ENCODE results near the gene PEAK3.
A peak's percentile ranks its signal among the peaks of the same experiment; 100 is the strongest.

Gene PEAK3

DNA sequence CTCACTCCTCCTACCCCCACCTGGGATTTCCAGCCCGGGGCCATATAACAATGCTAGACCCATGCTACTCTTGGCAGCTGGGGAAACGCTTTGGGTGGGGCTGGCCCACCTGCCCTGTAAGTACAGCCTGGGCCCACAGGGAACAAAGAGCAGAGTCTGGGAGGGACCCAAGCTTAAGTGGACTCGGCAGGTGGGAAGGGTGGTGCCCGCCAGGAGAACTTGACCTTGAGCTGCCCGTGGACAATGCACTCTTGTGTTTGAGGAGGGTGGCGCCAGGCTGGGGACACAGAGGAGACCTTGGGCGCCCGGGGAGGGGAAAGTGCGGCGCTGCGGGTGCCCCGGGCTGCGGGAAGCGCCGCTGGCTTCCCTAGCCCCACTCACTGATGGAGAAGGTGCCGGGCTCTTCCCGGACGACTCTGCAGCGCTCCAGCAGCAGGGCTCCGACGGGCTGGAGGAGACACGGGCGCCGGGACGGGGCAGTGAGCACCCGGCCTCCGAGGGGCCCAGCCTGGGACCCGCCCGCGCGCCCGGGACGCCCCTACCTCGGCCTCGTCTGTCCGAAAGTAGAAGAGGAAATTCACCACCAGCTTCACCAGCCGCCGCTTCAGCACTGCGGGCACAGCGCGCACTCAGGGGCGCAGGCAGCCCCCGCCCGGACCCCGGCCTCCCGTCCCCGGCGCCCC is 46.5 kb downstream of the PEAK3 start:
- peak; percentile 80 for DNase-seq

DNA sequence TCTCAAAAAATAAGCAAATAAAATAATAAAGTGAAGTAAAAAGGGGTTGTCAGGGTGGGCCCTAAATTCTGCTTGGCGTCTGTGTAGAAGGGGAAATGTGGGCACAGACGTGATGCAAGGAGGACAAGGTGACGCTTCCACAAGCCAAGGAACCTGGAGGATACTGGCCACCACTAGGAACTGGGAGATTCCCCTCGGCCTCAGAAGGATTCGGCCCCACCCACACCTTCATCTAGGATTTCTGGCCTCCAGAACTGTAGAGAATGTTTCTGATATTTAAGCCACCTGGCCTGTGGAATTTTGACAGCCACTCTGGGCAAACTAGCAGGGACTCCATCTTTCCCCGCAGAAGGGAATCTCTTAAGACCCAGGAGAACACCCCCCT is 47.0 kb downstream of the PEAK3 start:
- no peak for DNase-seq

DNA sequence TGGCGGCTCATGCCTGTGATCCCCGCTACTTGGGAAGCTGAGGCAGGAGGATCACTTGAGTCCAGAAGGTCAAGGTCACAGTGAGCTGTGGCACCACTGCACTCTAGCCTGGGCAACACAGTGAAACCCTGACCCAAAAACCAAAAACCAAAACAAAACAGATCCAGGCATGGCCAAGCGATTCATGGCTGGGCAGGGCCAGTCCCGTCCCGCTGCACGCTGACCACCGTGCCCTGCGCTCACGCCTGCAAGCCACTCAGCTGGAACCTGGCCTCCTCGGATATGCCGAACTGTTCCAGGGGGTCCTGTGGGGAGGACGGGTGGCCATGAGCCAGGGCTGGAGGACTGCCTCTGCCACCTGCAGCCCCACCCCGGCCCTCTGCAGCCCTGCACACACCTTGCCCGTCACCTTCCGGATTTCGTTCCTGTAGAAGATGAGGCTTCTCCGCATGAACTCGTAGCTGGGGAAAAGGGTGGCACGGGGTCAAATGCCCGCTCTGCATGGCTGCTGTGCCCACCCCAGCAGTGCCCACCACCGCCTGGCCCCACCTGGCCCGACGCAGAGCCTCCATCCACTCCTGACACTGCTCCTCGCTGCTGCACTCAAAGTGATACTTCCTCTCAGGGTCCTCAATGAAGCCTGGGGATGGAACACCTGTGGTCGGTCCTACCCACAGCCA is 48.2 kb downstream of the PEAK3 start:
- DNase-seq: no peak

DNA sequence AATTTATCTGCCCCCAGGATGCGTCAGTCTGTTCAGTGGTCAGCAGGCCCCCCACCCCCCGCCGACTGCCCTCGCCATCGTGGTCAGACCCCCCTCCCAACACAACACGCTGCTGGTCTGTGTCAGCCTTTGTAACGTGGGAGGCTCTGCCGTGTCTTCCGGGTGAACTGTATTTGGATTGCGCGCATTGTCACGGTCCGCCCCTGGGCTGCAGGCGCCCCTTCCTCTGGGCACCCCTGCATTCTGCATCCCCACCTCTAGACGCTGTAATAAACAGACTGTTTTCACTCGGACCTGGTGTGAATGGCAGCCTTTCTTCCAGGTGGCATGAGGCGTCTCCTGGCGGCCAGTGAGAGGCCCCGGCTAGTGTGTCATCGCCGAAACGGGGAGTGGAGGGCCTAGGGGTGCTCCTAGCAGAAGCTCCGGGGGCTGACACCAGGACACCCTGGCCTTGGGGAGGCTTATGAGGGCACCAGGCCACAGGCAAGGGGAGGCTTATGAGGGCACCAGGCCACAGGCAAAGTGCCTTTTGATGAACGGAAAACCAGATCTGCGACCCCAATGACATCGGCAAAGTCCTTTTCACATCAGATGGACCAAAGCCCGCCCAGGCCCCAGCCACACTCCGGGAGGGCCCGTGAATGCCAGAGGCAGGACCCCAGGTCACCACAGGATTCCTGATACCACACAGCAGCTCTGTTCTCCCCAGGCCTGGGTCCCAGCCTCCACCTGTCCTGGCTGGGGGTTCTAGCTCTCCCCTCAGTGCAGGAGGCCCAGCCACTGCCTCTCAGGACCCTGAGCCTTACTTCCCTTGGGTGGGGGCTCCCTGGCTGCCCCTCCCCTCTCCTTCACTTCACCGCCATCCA is 49.5 kb downstream of the PEAK3 start:
- DNase-seq: no peak

DNA sequence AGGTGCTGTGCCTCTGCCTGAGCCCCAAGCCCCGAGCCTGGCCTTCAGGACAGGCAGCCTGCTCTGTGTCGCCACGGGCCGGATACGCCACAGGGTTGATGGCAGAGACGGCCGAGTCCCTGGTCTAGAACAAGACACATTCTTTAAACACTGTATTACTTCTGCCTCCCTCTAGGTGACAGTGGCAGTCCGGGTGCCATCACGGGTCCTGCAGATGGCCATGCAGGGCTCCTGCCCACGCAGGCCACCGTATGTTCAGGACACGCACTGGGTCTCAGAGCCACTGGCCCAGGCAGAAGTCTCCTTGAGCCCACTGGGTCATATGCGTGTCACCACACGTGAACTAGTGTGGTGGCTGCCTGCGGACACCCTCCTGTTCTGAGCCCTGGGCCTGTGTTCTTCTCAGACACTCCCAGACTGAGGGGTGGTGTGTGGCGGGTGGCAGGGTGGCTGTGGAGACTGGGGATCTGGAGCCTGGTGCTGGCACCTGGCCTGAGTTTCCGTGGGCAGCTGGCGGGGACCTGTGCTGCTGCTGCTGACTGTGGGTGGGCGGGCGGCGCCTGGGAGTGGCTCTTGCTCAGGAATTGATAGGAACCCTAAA is 50.3 kb downstream of the PEAK3 start:
- DNase-seq: no peak

DNA sequence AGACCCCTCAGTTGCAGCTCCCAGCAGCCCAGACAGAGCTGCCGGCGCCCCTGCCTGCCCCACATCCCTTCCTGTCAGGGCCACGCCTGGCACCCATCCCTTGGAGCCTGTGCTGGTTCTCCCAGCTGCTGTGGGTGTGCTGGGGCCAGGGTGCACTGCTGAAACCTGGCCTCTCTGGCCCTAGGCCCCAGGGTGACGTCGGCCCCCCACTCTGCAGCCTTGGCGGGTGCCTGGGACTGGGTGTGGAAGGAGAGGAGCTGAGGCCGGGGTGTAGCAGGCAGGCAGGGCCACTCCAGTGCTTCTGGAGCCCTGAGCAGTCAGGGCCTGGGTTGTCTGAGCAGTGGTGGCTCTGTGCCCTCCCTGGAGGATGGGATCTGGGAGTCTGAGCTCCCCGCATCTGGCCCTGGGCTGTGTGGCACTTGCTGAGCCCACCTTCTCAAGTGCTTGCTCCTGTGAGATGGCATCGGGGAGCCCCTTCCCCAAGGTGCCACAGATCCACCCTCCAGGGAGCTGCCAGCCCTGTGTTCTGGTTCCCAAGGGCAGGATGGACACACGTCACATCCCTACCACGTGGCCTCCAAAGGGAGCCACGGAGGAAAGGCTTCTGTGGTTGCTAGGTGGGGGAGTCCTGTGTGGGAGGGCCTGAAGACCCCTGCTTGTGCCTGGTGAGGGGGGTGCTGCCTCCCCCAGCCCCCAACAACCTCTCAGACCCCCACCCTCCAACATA is 51.0 kb downstream of the PEAK3 start:
- DNase-seq: no peak

DNA sequence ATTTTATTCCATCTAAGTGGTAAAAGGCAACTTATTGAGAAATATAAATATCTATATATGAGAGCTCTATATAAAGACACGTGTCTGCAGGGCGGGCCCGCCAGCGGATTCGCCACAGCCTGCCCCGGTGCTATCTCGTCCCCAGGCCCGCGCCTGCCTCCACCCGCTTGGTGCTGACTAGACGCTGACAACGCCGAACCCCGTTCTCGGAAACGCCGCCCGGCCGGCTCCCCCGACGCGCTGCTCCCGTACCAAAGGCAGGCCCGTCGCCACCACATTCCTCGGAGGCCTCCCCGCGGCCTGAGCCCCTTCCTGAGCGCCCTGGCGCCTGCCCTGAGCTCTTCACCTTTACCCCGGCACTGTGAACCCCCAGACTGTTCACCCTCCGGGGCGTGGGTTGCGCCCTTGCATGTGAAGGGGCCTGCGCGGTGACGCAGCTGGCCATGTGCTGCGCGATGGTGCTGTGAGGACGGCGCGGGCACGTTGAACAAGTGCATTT is 51.9 kb downstream of the PEAK3 start:
- DNase-seq: no peak

DNA sequence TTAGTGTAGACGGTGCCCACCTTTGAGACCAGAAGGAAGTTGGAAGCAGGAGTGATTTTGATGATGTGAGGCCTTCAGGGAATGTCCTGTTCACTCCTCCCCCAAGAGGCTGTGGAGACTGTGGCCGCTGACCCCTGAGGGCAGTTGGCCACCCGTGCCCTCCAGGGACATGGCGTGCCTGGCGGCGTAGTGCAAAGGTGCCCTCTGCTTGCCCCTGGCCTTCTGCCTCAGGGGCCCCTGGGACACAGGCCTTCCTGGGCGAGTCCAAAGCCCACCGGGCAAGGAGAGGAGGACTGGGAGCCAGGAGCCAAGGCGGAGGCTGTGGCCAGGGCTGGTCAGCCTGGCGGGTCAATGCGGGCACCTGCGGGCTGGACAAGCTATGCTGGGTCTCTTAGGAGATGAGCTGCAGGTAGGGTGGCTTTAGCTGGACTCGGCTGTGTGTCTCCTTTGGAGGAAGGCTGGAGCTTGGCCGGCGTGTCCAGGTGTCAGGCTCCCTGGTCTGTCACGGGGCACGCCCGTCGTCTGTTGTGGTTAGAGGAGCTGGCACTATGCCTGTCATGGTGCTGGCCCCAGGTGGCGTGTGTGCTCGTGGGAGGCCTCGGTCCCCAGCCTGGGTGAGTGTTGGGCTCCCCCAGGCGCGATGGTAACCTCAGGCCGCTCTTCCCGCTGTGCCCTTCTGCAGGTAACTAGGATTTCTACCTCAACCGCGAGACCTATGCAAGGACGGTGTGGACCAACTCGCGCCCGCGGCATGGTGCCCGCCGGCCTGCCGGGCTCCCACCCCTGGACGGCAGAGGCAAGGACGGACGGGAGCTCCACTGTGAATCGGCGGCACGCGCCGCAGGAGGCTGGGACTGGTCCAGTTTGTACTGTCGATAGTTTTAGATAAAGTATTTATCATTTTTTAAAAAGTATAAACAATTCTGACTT is 52.6 kb downstream of the PEAK3 start:
- no peak for DNase-seq

DNA sequence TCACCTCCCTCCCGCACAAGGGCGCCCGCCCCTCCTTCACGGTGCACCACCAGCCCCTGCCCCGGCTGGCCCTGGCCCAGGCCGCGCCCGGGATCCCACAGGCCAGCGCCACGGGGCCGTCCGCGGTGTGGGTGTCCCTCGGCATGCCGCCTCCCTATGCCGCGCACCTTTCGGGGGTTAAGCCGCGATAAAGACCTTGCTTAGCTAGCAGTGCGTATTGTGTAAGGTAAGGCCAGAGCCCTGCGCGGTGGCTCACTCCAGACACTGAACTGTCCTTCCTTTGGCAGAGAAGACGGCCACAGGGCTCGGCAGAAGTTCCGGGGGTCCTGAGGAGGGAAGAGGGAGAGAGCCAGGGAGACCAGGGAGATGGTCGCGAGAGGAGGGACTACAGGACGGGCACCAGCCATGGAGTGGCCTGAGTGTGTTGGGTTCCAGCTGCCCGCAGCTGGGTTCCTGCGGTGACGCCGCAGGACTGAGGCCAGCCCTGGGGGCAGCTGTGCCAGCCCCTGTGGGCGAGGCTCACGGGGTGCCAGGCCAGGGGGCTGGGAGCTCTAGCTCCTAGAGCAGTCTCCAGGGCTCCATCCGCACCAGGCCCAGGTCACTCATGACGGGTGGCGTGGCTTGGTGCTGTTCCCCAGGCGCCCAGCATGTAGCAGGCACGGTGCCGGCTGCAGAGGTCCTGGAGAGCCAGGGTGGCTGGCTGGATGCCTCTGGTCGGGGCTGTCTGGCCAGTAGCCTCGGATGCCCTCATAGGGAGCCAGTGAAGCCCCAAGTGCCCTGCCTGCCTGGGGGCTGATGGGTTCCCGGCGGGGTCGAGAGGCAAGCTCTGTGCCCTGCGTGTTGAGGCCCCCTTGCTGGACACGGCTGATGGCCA is 53.6 kb downstream of the PEAK3 start:
- DNase-seq: no peak

DNA sequence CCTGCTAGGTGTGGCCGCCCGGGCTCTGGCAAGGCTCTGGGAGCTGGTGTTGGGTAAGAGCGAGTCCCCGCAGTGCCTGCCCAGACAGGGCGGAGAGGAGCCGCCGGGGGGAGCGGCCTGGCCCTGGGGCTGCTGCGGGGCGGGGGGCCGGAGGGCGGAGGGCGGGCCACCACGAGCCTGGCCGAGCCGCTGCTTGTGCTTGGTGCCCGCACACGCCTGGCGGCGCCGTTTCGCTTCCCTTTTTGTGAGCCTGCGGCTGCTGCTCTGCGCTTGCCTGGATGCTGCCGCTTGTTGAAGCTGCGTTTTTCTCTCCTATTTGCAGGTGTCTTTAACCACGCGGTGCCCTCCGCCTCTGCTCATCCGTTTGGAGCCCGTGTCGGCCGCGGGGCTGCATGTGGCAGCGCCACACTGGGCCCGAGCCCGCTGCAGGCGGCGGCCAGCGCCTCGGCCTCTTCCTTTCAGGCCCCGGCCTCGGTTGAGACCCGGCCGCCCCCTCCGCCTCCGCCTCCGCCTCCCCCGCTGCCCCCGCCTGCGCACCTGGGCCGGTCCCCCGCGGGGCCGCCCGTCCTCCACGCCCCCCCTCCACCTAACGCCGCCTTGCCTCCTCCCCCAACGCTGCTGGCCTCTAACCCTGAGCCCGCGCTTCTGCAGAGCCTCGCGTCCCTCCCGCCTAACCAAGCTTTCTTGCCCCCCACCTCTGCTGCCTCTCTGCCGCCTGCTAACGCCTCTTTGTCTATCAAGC is 54.4 kb downstream of the PEAK3 start:
- DNase-seq: no peak

DNA sequence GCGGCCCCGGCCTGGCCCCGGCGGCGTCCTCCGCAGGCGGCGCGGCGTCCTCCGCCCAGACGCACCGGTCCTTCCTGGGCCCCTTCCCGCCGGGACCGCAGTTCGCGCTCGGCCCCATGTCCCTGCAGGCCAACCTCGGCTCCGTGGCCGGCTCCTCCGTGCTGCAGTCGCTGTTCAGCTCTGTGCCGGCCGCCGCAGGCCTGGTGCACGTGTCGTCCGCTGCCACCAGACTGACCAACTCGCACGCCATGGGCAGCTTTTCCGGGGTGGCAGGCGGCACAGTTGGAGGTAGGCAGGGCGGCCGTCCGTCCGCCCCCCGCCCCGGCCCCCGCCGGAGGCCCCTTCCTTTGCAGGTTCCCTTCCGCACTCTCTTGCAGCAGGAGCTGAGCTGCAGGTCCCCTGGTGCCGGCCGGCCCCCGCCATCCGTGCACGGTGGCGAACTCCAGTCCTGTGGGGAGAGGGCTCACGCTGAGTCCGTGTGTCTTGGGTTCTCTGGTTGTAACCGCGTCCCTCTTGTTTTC is 55.1 kb downstream of the PEAK3 start:
- DNase-seq: no peak

DNA sequence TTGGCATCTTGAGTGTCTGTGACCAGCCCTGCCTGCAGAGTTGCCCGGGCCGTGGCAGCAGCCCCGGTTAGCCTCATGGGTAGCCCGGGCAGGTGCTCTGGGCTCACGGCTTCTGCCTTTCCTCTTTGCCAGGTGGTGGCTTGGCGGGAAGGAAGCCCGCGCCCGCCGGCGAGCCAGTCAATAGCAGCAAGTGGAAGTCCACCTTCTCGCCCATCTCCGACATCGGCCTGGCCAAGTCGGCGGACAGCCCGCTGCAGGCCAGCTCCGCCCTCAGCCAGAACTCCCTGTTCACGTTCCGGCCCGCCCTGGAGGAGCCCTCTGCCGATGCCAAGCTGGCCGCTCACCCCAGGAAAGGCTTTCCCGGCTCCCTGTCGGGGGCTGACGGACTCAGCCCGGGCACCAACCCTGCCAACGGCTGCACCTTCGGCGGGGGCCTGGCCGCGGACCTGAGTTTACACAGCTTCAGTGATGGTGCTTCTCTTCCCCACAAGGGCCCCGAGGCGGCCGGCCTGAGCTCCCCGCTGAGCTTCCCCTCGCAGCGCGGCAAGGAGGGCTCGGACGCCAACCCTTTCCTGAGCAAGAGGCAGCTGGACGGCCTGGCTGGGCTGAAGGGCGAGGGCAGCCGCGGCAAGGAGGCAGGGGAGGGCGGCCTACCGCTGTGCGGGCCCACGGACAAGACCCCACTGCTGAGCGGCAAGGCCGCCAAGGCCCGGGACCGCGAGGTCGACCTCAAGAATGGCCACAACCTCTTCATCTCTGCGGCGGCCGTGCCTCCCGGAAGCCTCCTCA is 55.7 kb downstream of the PEAK3 start:
- DNase-seq: no peak

DNA sequence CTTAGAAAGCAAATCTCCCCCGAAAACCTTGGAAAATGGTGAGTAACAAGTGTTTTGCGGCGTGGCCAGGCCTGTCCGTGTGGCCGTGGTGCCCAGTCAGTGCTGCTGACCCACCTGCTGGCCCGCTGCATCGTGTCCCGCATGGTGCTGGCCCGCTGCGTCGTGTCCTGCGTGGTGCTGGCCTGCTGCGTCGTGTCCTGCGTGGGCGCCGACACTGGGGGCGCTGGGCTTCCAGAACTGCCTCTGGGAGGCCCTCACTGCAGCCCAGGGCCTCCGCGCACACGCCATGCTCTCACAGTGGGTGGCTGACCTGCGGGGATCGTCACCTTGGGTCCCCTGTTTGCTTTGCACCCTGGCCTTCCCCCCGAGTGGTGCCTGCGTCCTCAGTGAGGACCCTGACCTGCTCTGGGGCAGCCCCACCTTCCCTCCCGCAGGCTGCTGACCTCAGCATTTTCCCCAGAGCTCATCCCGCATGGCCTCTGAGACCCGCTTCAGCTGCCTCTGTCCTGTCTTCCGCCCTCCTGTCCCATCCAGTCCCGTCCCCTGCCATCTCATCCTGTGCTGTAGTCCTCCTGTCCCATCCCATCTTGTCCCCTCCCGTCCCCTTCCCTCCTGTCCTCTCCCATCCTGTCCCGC is 56.4 kb downstream of the PEAK3 start:
- no peak for DNase-seq

DNA sequence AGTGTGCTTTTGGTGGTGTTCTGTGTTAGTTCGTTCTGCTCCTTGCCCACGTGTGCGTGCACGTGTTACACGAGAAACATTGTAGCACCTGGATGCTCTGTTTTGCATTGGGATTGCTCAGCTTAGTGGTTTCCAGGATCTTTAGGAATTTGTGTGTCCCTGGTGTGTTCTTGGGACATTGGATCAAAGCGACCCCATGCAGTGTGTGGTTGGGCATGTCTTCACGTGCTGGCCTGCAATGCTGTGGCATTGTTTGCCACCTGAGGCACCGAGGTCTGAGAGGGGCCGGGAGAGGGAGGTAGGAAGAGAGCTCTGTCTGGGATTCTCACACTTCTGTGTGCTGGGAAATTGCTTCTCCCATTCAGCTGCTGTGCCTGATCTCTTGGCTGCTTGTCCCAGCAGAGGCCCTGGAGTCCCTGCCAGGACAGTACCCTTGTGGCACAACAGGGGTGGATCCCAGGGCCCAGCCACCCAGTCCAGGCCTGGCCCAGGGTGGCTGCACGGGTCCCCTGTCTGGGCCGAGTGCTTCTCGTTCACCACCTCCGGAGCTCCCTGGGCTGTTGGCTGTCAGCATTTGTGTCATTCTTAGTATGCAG is 57.1 kb downstream of the PEAK3 start:
- DNase-seq: no peak
